Fibroblast of lung (primary cell): Measurements from ENCODE around the gene RAB44.

Experiments
- EZH2 ChIP-seq: IDR thresholded peaks from 2 replicates; pipeline ENCODE4 v1.5.1; 2012; ENCODE audit warnings: low read length, control low read depth, mild to moderate bottlenecking; ENCODE audit errors: missing control alignments
- TF ChIP-seq, protein P1 (sequence below), 2 donors: IDR thresholded peaks in 1 of 2; conservative IDR thresholded peaks in 1 of 2; 1 replicate in 1 of 2; 2 replicates in 1 of 2; pipeline ENCODE4 v1.5.1; 2011 to 2012; ENCODE audit warnings: low read length in 2 of 2, control low read depth in 1 of 2, inconsistent platforms in 1 of 2, low read depth in 1 of 2, mild to moderate bottlenecking in 1 of 2

- TF ChIP-seq, protein P1, sequence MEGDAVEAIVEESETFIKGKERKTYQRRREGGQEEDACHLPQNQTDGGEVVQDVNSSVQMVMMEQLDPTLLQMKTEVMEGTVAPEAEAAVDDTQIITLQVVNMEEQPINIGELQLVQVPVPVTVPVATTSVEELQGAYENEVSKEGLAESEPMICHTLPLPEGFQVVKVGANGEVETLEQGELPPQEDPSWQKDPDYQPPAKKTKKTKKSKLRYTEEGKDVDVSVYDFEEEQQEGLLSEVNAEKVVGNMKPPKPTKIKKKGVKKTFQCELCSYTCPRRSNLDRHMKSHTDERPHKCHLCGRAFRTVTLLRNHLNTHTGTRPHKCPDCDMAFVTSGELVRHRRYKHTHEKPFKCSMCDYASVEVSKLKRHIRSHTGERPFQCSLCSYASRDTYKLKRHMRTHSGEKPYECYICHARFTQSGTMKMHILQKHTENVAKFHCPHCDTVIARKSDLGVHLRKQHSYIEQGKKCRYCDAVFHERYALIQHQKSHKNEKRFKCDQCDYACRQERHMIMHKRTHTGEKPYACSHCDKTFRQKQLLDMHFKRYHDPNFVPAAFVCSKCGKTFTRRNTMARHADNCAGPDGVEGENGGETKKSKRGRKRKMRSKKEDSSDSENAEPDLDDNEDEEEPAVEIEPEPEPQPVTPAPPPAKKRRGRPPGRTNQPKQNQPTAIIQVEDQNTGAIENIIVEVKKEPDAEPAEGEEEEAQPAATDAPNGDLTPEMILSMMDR (conservative IDR thresholded peaks at IDR 0.05 in 1 of 2, IDR thresholded peaks at IDR 0.05 in 1 of 2; ENCODE audit: low read depth in 1 of 2, low read length in 2 of 2), result no peak
- no peak for TF ChIP-seq EZH2
These were observed 57.2 kb downstream of the RAB44 start for GRCh38 chr6:36754582-36755434.
